NCI-H187 treated with DMSO at 0.1 percent for 48 hours (cell line): ENCODE data around the gene STARD3NL.
"Not testable (repeated sequence)": the region's sequence is repeated elsewhere in the genome, so short reads cannot be mapped to it uniquely, and the experiment has no call there.

Experiments
- DNase-seq: peaks from one replicate; lab custom pipeline; 2025; lab: John Stamatoyannopoulos, UW

STARD3NL gene

GRCh38 chr7:38223306-38223705 is 45.3 kb downstream of the STARD3NL start:
- no peak for DNase-seq

- no peak for DNase-seq
These were observed 46.3 kb downstream of the STARD3NL start for GRCh38 chr7:38224392-38224791.

- no peak for DNase-seq
These were observed 51.3 kb downstream of the STARD3NL start for GRCh38 chr7:38229386-38229785.

GRCh38 chr7:38229884-38230642 is 52.0 kb downstream of the STARD3NL start:
- no peak for DNase-seq

GRCh38 chr7:38232502-38233366 is 54.7 kb downstream of the STARD3NL start:
- no peak for DNase-seq

- DNase-seq, result not testable (repeated sequence)
These were observed 56.7 kb downstream of the STARD3NL start for GRCh38 chr7:38234759-38235158.

GRCh38 chr7:38235606-38236005 is 57.6 kb downstream of the STARD3NL start:
- DNase-seq, result no peak

- DNase-seq, result not testable (repeated sequence)
These were observed 61.1 kb downstream of the STARD3NL start for GRCh38 chr7:38239129-38239528.

GRCh38 chr7:38241071-38241470 is 63.0 kb downstream of the STARD3NL start:
- no peak for DNase-seq

- DNase-seq, result no peak
These were observed 64.8 kb downstream of the STARD3NL start for GRCh38 chr7:38242814-38243213.

GRCh38 chr7:38243345-38243744 is 65.3 kb downstream of the STARD3NL start:
- DNase-seq, result not testable (repeated sequence)

GRCh38 chr7:38244516-38244915 is 66.5 kb downstream of the STARD3NL start:
- no peak for DNase-seq

- DNase-seq, result no peak
These were observed 67.4 kb downstream of the STARD3NL start for GRCh38 chr7:38245409-38245977.

GRCh38 chr7:38248069-38248567 is 70.1 kb downstream of the STARD3NL start:
- DNase-seq, result no peak

- DNase-seq, result not testable (repeated sequence)
These were observed 71.8 kb downstream of the STARD3NL start for GRCh38 chr7:38249849-38250248.

- no peak for DNase-seq
These were observed 79.3 kb downstream of the STARD3NL start for GRCh38 chr7:38257350-38257677.

GRCh38 chr7:38259157-38259556 is 81.1 kb downstream of the STARD3NL start:
- DNase-seq, result not testable (repeated sequence)

GRCh38 chr7:38261601-38262000 is 83.6 kb downstream of the STARD3NL start:
- DNase-seq, result not testable (repeated sequence)

GRCh38 chr7:38262026-38262425 is 84.0 kb downstream of the STARD3NL start:
- DNase-seq, result not testable (repeated sequence)

GRCh38 chr7:38262545-38262944 is 84.5 kb downstream of the STARD3NL start:
- no peak for DNase-seq

GRCh38 chr7:38263274-38263673 is 85.2 kb downstream of the STARD3NL start:
- DNase-seq, result not testable (repeated sequence)

- not testable (repeated sequence) for DNase-seq
These were observed 86.6 kb downstream of the STARD3NL start for GRCh38 chr7:38264602-38265001.

- not testable (repeated sequence) for DNase-seq
These were observed 87.9 kb downstream of the STARD3NL start for GRCh38 chr7:38265958-38266357.
